B cell (primary cell): ENCODE data around the gene CPNE5. TPM values are rescaled to one million over a fixed set of nuclear protein-coding genes. Genes with fewer than 3 reads are reported as not detected.

Experiments used
- ATAC-seq: fragments of 200-7000 bp; cut with Tn5 transposase; one replicate; pipeline ENCODE4 v1.10.0; 2021; ENCODE audit warnings: low read depth, mild to moderate bottlenecking, moderate number of reproducible peaks, moderate library complexity
- CTCF ChIA-PET: fragments of 350-600 bp; sonication (Branson Sonifier 250); formaldehyde crosslinking; loops from one replicate; lab custom pipeline; 2021; ENCODE audit warnings: antibody characterized with exemption, inconsistent platforms; lab: Charles Lee
- POLR2A ChIA-PET: fragments of 350-600 bp; sonication (Branson Sonifier 250); formaldehyde crosslinking; loops from one replicate; lab custom pipeline; 2021; ENCODE audit warnings: antibody characterized with exemption; lab: Charles Lee
- DNase-seq: peaks from one replicate; pipeline ENCODE4 v3.0.0; 2013
- H2AFZ ChIP-seq: 2 replicates; pipeline ENCODE4 v1.6.1; 2012; ENCODE audit warnings: mild to moderate bottlenecking, low read depth, low read length; ENCODE audit not compliant: insufficient read depth, poor library complexity, severe bottlenecking
- H3K27ac ChIP-seq, 2 donors: 1 replicate in 1 of 2; 2 replicates in 1 of 2; pipeline ENCODE4 v1.5.1; 2012 to 2013; ENCODE audit warnings: low read length in 2 of 2, mild to moderate bottlenecking in 2 of 2, moderate library complexity in 1 of 2
- H3K27me3 ChIP-seq, 4 experiments: fragments of 200-600 bp in 1 of 4; sonication (generic) in 1 of 4; replicated peaks in 1 of 4; 1 replicate in 2 of 4; 2 replicates in 2 of 4; pipeline versions ENCODE4 v1.6.1 to v1.7.0; 2013 to 2016; ENCODE audit warnings: low read length in 3 of 4, mild to moderate bottlenecking in 2 of 4, mixed read lengths in 1 of 4, moderate library complexity in 1 of 4; ENCODE audit not compliant: insufficient read depth in 4 of 4, control insufficient read depth in 3 of 4; ENCODE audit errors: control extremely low read depth in 1 of 4
- H3K36me3 ChIP-seq, 2 experiments: replicated peaks in 1 of 2; 1 replicate in 1 of 2; 2 replicates in 1 of 2; pipeline versions ENCODE4 v1.6.1 to v1.7.1; 2013; ENCODE audit warnings: low read length in 1 of 2; ENCODE audit not compliant: insufficient read depth in 2 of 2, control insufficient read depth in 1 of 2; ENCODE audit errors: control extremely low read depth in 1 of 2, extremely low read depth in 1 of 2
- H3K4me1 ChIP-seq, 2 donors: fragments of 200-600 bp in 1 of 2; sonication (generic) in 1 of 2; 1 replicate in 1 of 2; 2 replicates in 1 of 2; pipeline versions ENCODE4 v1.5.1 to v1.6.1; 2013 to 2017; ENCODE audit warnings: low read length in 2 of 2; ENCODE audit not compliant: control insufficient read depth in 2 of 2, insufficient read depth in 2 of 2
- H3K4me2 ChIP-seq: replicated peaks from 2 replicates; pipeline ENCODE3; 2012; ENCODE audit warnings: mild to moderate bottlenecking, low read depth, low read length; ENCODE audit not compliant: poor library complexity, severe bottlenecking
- H3K4me3 ChIP-seq, 5 experiments: fragments of 200-600 bp in 1 of 5; sonication (generic) in 1 of 5; 1 replicate in 3 of 5; 2 replicates in 2 of 5; pipeline versions ENCODE4 v1.5.1 to v1.7.0; 2011 to 2016; ENCODE audit warnings: low read length in 4 of 5, mild to moderate bottlenecking in 4 of 5, low read depth in 2 of 5, control low read depth in 1 of 5, moderate library complexity in 1 of 5; ENCODE audit not compliant: insufficient read depth in 1 of 5; ENCODE audit errors: control extremely low read depth in 1 of 5, extremely low read depth in 1 of 5
- H3K79me2 ChIP-seq: fragments of 200-600 bp; sonication (generic); one replicate; pipeline ENCODE4 v1.6.0; 2016; ENCODE audit warnings: low read length; ENCODE audit not compliant: control insufficient read depth, insufficient read depth
- H3K9ac ChIP-seq: fragments of 200-600 bp; sonication (generic); 2 replicates; pipeline ENCODE4 v1.6.1; 2017; ENCODE audit warnings: mild to moderate bottlenecking, low read length, moderate library complexity
- H3K9me3 ChIP-seq, 3 donors: one replicate each; pipeline versions ENCODE4 v1.6.1 to v1.7.1; 2013; ENCODE audit warnings: low read length in 2 of 3; ENCODE audit not compliant: control insufficient read depth in 2 of 3, insufficient read depth in 1 of 3; ENCODE audit errors: control extremely low read depth in 1 of 3
- H4K20me1 ChIP-seq: 2 replicates; pipeline ENCODE4 v1.6.0; 2012; ENCODE audit warnings: mild to moderate bottlenecking, low read length; ENCODE audit not compliant: insufficient read depth, control insufficient read depth, poor library complexity, severe bottlenecking
- H3K27ac Mint-ChIP-seq: one replicate; pipeline ENCODE4 v1.8.0; 2021; ENCODE audit warnings: mixed read lengths
- H3K27me3 Mint-ChIP-seq: one replicate; pipeline ENCODE4 v1.8.0; 2021; ENCODE audit warnings: mixed read lengths
- H3K4me1 Mint-ChIP-seq: one replicate; pipeline ENCODE4 v1.8.0; 2021; ENCODE audit warnings: mixed read lengths
- H3K4me3 Mint-ChIP-seq: one replicate; pipeline ENCODE4 v1.8.0; 2021; ENCODE audit warnings: mixed read lengths
- H3K9me3 Mint-ChIP-seq: one replicate; pipeline ENCODE4 v1.8.0; 2022; ENCODE audit warnings: mixed read lengths; ENCODE audit not compliant: insufficient read depth
- EZH2 ChIP-seq: IDR thresholded peaks from 2 replicates; pipeline ENCODE4 v1.6.1; 2012; ENCODE audit warnings: borderline replicate concordance, low read depth, mild to moderate bottlenecking, moderate library complexity, low read length; ENCODE audit not compliant: insufficient read depth, poor library complexity, severe bottlenecking
- WGBS: methylation state at CpG from one replicate; pipeline ENCODE4 v1.1.5; 2013; ENCODE audit warnings: missing lambda C conversion rate; ENCODE audit not compliant: insufficient coverage; 5-methylcytosine and 5-hydroxymethylcytosine counted together
- intact Hi-C: fragments of 100-400 bp; cut with micrococcal nuclease; formaldehyde crosslinking; loops from one replicate; pipeline ENCODE4 v1.10.0; 2022
- polyA plus RNA-seq: library from polyadenylated mRNA; depleted of rRNA; stranded (reverse); fragments of >200 nt; gene quantifications from 2 replicates; pipeline ENCODE4 v1.2.3, GENCODE V29; 2012
- total RNA-seq, 2 donors: library from RNA; stranded (reverse); fragments of 120-200 nt in 1 of 2; gene quantifications; 1 replicate in 1 of 2; 2 replicates in 1 of 2; pipeline versions ENCODE4 v1.2.3 to v1.2.4, GENCODE V29; 2013 to 2022
- TF ChIP-seq, protein P1 (sequence below): fragments of 200-600 bp; IDR thresholded peaks from one replicate; pipeline ENCODE4 v1.8.0; 2022; ENCODE audit warnings: antibody characterized with exemption, mild to moderate bottlenecking

Gene CPNE5
- total and polyA plus RNA-seq, 2 donors (not counting 1 experiment from before 2014, with no cell fraction given) = 49.8 to 357 TPM

DNA sequence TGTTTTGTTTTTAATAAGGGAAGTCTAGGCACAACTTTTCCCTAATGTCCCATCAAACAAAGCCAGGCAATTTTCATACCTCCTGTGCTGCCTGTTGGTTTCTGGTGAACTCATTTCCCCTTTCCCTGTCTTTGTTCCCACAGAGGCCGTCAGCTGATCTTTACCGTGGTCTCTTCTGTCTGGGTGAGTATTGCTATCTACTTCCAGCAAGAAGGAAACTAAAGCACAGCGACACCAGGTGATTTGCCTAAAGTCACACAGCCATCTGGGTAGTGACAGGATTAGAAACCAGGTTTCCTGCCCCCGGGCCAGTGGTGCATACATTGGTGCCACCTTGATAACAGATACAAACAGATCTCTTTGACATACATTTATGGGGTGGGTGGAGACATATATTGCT lies 82.0 kb downstream of the CPNE5 start:
- Histone ChIP-seq H2AFZ (no peak overlapping the region), H3K9ac (peak overlapping the region; percentile 79), H3K4me1 (peaks cover 68 to 82% of the 10 kb centered on the region in 2 donors), H3K36me3 (peaks cover 0 to 31% of the 10 kb centered on the region in 2 experiments), H3K9me3 (peaks cover 0 to 3% (median 0%) of the 10 kb centered on the region in 3 donors), H3K4me3 (peak overlapping the region; percentile 30 to 91 (median 54)), H3K27me3 (no peaks in the 10 kb centered on the region), H4K20me1 (no peaks in the 10 kb centered on the region), H3K79me2 (peaks cover 22% of the 10 kb centered on the region), H3K4me2 (peak overlapping the region; percentile 89), H3K27ac (peak overlapping the region; percentile 91 to 95)
- ChIA-PET CTCF (interaction anchor here (0.8 to 9.5 kb wide), 9 partner anchors 9 to 316 kb away, joined by 3 to 215 read pairs (median 21); partner anchors contain the start of genes CDKN1A and PPIL1), POLR2A (interaction anchor here (1.1 to 1.2 kb wide), 2 partner anchors 13 to 74 kb away, joined by 3 to 5 read pairs; no protein-coding TSS in a partner anchor)
- Mint-ChIP-seq H3K27ac (peak overlapping the region; percentile 85), H3K27me3 (no peaks in the 10 kb centered on the region), H3K4me1 (peaks cover 76% of the 10 kb centered on the region), H3K4me3 (peak overlapping the region; percentile 86), H3K9me3 (no peaks in the 10 kb centered on the region)
- WGBS = no CpG with 5 or more reads among the region's 4 CpGs
- ATAC-seq (peak; percentile 14), DNase-seq (peak; percentile 80)
- TF ChIP-seq, protein P1, sequence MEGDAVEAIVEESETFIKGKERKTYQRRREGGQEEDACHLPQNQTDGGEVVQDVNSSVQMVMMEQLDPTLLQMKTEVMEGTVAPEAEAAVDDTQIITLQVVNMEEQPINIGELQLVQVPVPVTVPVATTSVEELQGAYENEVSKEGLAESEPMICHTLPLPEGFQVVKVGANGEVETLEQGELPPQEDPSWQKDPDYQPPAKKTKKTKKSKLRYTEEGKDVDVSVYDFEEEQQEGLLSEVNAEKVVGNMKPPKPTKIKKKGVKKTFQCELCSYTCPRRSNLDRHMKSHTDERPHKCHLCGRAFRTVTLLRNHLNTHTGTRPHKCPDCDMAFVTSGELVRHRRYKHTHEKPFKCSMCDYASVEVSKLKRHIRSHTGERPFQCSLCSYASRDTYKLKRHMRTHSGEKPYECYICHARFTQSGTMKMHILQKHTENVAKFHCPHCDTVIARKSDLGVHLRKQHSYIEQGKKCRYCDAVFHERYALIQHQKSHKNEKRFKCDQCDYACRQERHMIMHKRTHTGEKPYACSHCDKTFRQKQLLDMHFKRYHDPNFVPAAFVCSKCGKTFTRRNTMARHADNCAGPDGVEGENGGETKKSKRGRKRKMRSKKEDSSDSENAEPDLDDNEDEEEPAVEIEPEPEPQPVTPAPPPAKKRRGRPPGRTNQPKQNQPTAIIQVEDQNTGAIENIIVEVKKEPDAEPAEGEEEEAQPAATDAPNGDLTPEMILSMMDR = no peak
- no peak for TF ChIP-seq EZH2
- intact Hi-C loops = loop anchor here (5.0 kb wide), 2 partner anchors 210 to 250 kb away; partner anchors contain the start of genes FGD2 and STK38

DNA sequence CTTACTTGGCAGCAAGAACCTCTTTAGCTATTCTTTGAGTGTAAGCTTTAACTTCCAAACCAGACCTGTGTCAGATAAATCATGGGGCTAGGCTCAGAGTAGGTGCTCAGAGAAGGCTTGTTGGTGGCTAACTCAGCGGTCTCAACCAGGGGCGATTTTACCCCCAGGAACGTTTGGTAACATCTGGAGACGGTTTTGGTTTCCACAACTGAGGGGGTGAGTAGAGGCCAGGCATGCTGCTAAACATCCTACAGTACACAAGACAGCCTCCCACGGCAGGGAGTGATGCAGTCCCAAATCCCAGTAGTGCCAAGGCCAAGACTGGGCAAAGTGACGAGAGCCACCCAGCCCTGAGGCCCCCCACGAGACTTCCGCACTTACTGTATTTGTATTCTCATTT lies 82.5 kb downstream of the CPNE5 start:
- H3K36me3 ChIP-seq = peaks cover 0 to 35% of the 10 kb centered on the region in 2 experiments
- Mint-ChIP-seq H3K27ac (peak overlapping the region; percentile 85), H3K27me3 (no peaks in the 10 kb centered on the region), H3K9me3 (no peaks in the 10 kb centered on the region), H3K4me3 (peak overlapping the region; percentile 86), H3K4me1 (peaks cover 80% of the 10 kb centered on the region)
- H3K4me3 ChIP-seq = peak overlapping the region; percentile 30 to 91 (median 54)
- H3K9me3 ChIP-seq = peaks cover 0 to 3% (median 0%) of the 10 kb centered on the region in 3 donors
- no peaks in the 10 kb centered on the region for H4K20me1 ChIP-seq
- H3K4me2 ChIP-seq = peak overlapping the region; percentile 89
- intact Hi-C loops = loop anchor here (5.0 kb wide), 2 partner anchors 209 to 251 kb away; partner anchors contain the start of genes FGD2 and STK38
- peaks cover 73 to 86% of the 10 kb centered on the region in 2 donors for H3K4me1 ChIP-seq
- 80% methylated on average over 1 of the region's 8 CpGs for WGBS
- no peak for ATAC-seq
- TF ChIP-seq EZH2 = no peak
- TF ChIP-seq, protein P1 = no peak
- ChIA-PET POLR2A (interaction anchor here (1.1 to 1.2 kb wide), 2 partner anchors 13 to 74 kb away, joined by 3 to 5 read pairs; no protein-coding TSS in a partner anchor), CTCF (interaction anchor here (0.7 to 9.5 kb wide), 7 partner anchors 9 to 261 kb away, joined by 3 to 215 read pairs (median 4); partner anchors contain the start of gene CDKN1A)
- peak overlapping the region; percentile 79 for H3K9ac ChIP-seq
- DNase-seq = peak; percentile 55
- H3K27ac ChIP-seq = peak overlapping the region; percentile 91 to 95
- H2AFZ ChIP-seq = peak overlapping the region; percentile 23
- H3K79me2 ChIP-seq = peaks cover 27% of the 10 kb centered on the region
- H3K27me3 ChIP-seq = no peaks in the 10 kb centered on the region
